Astrocyte of the spinal cord (primary cell): ENCODE results near the gene SREK1.

Source experiments
- DNase-seq: peaks from one replicate; pipeline ENCODE4 v3.0.0; 2011; ENCODE audit warnings: low read depth, low spot score
- H3K4me3 ChIP-seq: 2 replicates; pipeline ENCODE4 v1.5.1; 2011; ENCODE audit warnings: low read depth, mild to moderate bottlenecking, low read length, moderate library complexity
- CTCF ChIP-seq: IDR thresholded peaks from 2 replicates; pipeline ENCODE4 v1.5.1; 2012; ENCODE audit warnings: low read depth, mild to moderate bottlenecking, low read length, inconsistent platforms
- in situ Hi-C: cut with HindIII; loops from 2 replicates; pipeline ENCODE4 v1.10.0; 2017; ENCODE audit warnings: low sequenced_read_pairs

The SREK1 gene

GRCh38 chr5:66224773-66225553, 80.9 kb downstream of the SREK1 start:
- H3K4me3 ChIP-seq, result no peak overlapping the region
- no peak for TF ChIP-seq CTCF
- in situ Hi-C loops, result no loop called here
- no peak for DNase-seq

DNA sequence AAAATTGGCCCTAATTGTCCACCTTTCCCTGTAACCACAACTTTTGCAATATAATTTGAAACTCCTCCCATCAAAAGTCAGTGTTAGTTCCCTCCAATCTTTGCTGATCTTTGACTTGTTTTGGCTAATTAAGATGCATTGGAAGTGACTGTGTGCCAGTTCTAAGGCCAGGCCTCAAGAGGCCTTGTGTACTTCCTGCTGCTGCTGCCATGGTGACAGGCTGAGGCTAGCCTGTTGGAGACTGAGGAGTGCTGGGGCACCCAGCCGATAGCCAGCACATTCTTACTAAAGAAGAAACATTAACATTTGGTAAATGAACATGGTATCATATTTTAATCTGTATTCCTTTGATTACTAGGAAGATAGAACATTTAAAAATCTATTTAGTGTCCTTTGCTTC, 86.5 kb downstream of the SREK1 start:
- DNase-seq, result peak; percentile 32
- no peak overlapping the region for H3K4me3 ChIP-seq
- in situ Hi-C loops, result no loop called here
- no peak for TF ChIP-seq CTCF

DNA sequence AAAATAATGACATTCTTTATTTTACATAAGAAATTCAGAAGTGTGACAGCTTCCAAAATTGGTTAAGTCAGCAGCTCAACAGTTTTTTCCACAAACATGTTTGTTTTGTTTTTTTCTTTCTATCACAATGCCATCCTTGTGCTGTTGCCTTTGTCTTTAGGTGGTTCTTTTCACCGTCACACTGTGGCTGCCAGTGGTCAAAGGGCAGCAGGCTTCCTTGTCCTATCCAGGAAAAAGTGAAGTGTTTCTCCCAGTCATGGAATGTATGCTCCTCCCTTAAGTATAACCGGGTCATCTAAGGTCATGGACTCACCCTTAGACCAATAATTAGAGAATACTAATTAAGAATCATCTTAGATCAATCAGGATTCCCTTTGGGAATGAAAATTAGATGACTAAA, 87.4 kb downstream of the SREK1 start:
- no peak for TF ChIP-seq CTCF
- no peak for DNase-seq
- in situ Hi-C loops, result no loop called here
- H3K4me3 ChIP-seq, result no peak overlapping the region

- in situ Hi-C loops, result no loop called here
- no peak for DNase-seq
- H3K4me3 ChIP-seq, result no peak overlapping the region
- no peak for TF ChIP-seq CTCF
These were observed 88.2 kb downstream of the SREK1 start for GRCh38 chr5:66232275-66232674.

GRCh38 chr5:66232706-66233445, 88.8 kb downstream of the SREK1 start:
- no peak for TF ChIP-seq CTCF
- DNase-seq, result no peak
- in situ Hi-C loops, result no loop called here
- no peak overlapping the region for H3K4me3 ChIP-seq
